ENCODE data around the gene STARD5. TPM values are rescaled to one million over a fixed set of nuclear protein-coding genes. Genes with fewer than 3 reads are reported as not detected.
A peak's percentile ranks its signal among the peaks of the same experiment; 100 is the strongest.

The STARD5 gene
- total RNA-seq, 4 donors from 2014 or later: 1.3 to 6.7 (median 4.1) TPM

- ATAC-seq: no peak
These were observed 1.2 kb downstream of the STARD5 start for GRCh38 chr15:81322676-81323253.

GRCh38 chr15:81321667-81322066 lies 2.3 kb downstream of the STARD5 start:
- Histone ChIP-seq H3K27ac (no peak overlapping the region), H3K4me1 (peaks cover 0 to 26% (median 0%) of the 10 kb centered on the region in 3 donors), H3K27me3 (no peaks in the 10 kb centered on the region), H3K4me3 (no peak overlapping the region), H3K36me3 (peaks cover 0 to 41% of the 10 kb centered on the region in 2 donors), H3K9me3 (no peaks in the 10 kb centered on the region)
- WGBS, 2 donors (ENCODE audit: low coverage in 1 of 2): 93 to 100% methylated on average over 1 of the region's 1 CpG
- no peak for TF ChIP-seq CTCF (IDR thresholded peaks at IDR 0.05)
- no peak for TF ChIP-seq EP300 (IDR thresholded peaks at IDR 0.05)
- TF ChIP-seq POLR2AphosphoS5 (IDR thresholded peaks at IDR 0.05): no peak
- TF ChIP-seq POLR2A (IDR thresholded peaks at IDR 0.05): no peak
- no peak for ATAC-seq

More at GRCh38 chr15:81322676-81323253, 1.2 kb downstream of the STARD5 start:
- no peaks in the 10 kb centered on the region for H3K27me3 ChIP-seq
- 48 to 64% methylated on average over 5 of the region's 6 CpGs for WGBS, 2 donors (ENCODE audit: low coverage in 1 of 2)
- H3K27ac ChIP-seq: peak overlapping the region in 1 of 4 donors; percentile 7
- peaks cover 0 to 26% (median 0%) of the 10 kb centered on the region in 3 donors for H3K4me1 ChIP-seq
- peak overlapping the region in 1 of 2 donors; percentile 75 for H3K4me3 ChIP-seq
- peaks cover 0 to 31% of the 10 kb centered on the region in 2 donors for H3K36me3 ChIP-seq
- H3K9me3 ChIP-seq: no peaks in the 10 kb centered on the region
- TF ChIP-seq POLR2A (IDR thresholded peaks at IDR 0.05): no peak

- no peak for ATAC-seq
- Histone ChIP-seq H3K9me3 (no peaks in the 10 kb centered on the region), H3K36me3 (peaks cover 0 to 57% of the 10 kb centered on the region in 2 donors), H3K27me3 (no peaks in the 10 kb centered on the region), H3K27ac (no peak overlapping the region), H3K4me3 (no peak overlapping the region), H3K4me1 (peaks cover 0 to 19% (median 6%) of the 10 kb centered on the region in 3 donors)
- no peak for TF ChIP-seq CTCF (IDR thresholded peaks at IDR 0.05)
- TF ChIP-seq POLR2AphosphoS5 (IDR thresholded peaks at IDR 0.05): no peak
- no peak for TF ChIP-seq POLR2A (IDR thresholded peaks at IDR 0.05)
- TF ChIP-seq EP300 (IDR thresholded peaks at IDR 0.05): no peak
- 68% methylated on average over 3 of the region's 6 CpGs; no CpG with 5 or more reads in 1 of the 2 donors for WGBS, 2 donors (ENCODE audit: low coverage in 1 of 2)
These were observed 6.3 kb downstream of the STARD5 start for GRCh38 chr15:81317642-81318017.

GRCh38 chr15:81316267-81316666 lies 7.7 kb downstream of the STARD5 start:
- Histone ChIP-seq H3K4me1 (peaks cover 0 to 21% (median 13%) of the 10 kb centered on the region in 3 donors), H3K27ac (no peak overlapping the region), H3K9me3 (no peaks in the 10 kb centered on the region), H3K36me3 (peaks cover 0 to 61% of the 10 kb centered on the region in 2 donors), H3K27me3 (no peaks in the 10 kb centered on the region), H3K4me3 (no peak overlapping the region)
- ATAC-seq: no peak
- WGBS, 2 donors (ENCODE audit: low coverage in 1 of 2): 89 to 100% methylated on average over 1 to 3 of the region's 3 CpGs
- TF ChIP-seq POLR2A (IDR thresholded peaks at IDR 0.05) (no peak), EP300 (IDR thresholded peaks at IDR 0.05) (no peak), POLR2AphosphoS5 (IDR thresholded peaks at IDR 0.05) (no peak), CTCF (IDR thresholded peaks at IDR 0.05) (no peak)

GRCh38 chr15:81315452-81316175 lies 8.3 kb downstream of the STARD5 start:
- TF ChIP-seq POLR2A (IDR thresholded peaks at IDR 0.05) (no peak), POLR2AphosphoS5 (IDR thresholded peaks at IDR 0.05) (no peak), EP300 (IDR thresholded peaks at IDR 0.05) (no peak), CTCF (IDR thresholded peaks at IDR 0.05) (no peak)
- 96 to 100% methylated on average over 1 to 13 of the region's 14 CpGs for WGBS, 2 donors (ENCODE audit: low coverage in 1 of 2)
- Histone ChIP-seq H3K9me3 (no peaks in the 10 kb centered on the region), H3K4me3 (no peak overlapping the region), H3K4me1 (peaks cover 0 to 26% (median 17%) of the 10 kb centered on the region in 3 donors), H3K27ac (no peak overlapping the region), H3K27me3 (no peaks in the 10 kb centered on the region), H3K36me3 (peaks cover 0 to 61% of the 10 kb centered on the region in 2 donors)
- ATAC-seq: no peak
